ENCODE data around the gene ATP4B.

Gene ATP4B

GRCh38 chr13:113657851-113658741, at the start of gene ATP4B:
TSS of gene ATP4B (minus strand) at chr13:113658198. CDS start at chr13:113658144, 54 bp downstream.
- DNase-seq = no peak

DNA sequence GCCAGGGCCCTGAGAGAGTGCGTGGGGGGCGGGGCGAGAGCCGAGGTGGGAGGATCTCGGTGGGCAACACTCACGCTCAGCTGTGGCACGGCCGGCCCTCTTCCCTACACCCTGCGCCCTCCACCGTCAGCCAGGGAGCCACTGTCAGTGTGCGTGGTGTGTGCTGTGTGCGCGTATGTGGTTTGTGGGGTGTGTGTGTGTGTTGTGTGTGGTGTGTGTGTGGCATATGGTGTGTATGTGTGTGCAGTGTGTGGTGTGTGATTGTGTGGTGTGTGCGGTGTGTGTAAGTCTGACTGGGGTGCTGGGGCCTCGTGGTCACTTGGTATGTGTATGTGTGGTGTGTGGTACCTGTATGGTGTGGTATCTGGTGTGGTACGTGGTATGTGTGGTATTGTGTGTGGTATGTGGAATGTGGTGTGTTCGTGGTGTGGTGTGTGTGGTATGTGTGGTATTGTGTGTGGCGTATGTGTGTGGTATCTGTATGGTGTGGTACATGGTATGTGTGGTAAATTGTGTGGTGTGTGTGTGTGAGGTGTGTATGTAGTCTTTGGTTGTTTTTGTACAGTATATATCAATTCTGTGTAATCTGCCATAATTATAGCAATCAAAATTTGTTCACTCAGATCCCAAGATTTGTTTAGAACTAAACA, 14.1 kb upstream of the ATP4B start:
- no peak for DNase-seq

DNA sequence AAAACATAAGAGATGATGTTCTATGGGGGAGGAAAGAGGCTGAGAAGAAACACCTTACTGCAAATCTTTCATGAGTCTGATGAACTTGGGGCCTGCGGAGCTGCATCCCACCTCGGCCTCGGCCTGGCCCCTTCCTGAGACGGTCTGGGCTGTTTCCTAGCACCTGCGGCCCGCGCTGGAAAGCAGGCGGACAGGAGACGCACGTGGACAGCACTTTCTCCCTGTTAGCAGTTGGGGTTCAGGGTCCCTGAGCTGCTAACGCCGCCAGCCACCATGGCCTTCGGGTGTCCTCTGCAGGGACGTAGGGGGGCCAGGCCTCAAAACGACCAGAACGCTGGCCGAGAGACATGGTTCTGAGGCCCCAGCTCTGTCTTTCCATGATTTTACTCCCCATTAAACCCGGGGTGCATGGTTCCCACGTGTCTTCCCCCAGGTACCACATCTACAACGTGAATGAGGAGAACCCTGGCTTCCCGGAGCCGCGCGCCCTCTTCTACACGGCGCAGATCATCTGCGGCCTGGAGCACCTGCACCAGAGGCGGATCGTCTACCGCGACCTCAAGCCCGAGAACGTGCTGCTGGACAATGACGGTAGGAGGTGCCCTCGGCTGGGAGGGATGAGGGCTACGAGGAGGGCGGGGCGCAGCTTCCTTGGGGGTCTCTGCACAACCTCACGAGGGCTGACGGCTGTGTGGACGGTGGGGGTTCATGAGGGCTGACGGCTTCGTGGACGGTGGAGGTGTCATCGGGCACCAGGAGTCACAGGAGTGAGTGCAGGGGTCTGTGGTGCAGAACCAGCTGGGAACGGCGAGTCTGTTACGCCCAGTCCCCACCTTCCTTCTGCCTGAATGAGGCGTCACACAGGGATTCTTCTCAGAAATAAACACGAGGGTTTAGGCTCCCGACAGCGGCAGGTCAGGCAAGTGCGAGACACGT, 13.3 kb upstream of the ATP4B start:
- DNase-seq = no peak

DNA sequence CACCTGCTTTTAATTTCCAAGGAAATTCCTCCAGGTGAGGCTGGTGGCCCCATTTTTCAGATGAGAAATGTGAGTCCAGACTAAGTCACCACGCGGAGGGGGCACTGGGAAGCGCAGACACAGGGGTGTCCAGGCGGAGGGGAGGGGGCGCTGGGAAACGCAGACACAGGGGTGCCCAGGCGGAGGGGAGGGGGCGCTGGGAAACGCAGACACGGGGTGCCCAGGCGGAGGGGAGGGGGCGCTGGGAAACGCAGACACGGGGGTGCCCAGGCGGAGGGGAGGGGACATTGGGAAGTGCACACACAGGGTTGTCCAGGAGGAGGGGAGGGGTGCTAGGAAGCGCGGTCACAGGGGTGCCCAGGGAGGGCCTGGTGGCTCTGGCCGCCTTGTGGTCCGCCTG, 12.5 kb upstream of the ATP4B start:
- DNase-seq = no peak

DNA sequence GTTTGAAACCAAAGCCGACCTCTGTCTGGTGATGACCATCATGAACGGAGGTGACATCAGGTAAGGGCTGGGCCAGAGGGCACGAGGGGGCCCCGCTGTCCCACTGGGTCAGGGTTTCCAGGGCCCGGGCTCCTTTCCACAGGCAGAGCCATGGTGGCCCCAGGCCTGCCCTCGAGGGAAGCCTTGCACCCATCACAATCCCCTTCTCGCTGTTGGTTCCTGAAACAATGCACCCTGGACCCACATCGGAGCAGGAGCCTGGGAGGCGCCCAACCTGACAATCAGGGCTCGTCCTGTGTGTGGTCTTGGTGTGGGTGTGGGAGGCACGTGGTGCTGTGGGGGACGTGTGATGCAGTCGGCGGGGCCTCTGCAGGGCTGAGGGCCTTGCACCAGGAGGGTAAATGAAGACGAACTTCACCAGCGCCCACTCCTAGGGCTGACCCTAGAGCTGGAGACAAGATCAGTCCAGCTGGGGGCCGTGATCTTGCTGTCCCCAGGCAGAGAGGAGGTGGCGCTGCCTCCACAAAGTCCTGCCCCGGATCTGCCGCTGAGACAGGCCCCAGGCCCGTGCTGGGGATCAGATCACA, 11.8 kb upstream of the ATP4B start:
- DNase-seq = no peak

DNA sequence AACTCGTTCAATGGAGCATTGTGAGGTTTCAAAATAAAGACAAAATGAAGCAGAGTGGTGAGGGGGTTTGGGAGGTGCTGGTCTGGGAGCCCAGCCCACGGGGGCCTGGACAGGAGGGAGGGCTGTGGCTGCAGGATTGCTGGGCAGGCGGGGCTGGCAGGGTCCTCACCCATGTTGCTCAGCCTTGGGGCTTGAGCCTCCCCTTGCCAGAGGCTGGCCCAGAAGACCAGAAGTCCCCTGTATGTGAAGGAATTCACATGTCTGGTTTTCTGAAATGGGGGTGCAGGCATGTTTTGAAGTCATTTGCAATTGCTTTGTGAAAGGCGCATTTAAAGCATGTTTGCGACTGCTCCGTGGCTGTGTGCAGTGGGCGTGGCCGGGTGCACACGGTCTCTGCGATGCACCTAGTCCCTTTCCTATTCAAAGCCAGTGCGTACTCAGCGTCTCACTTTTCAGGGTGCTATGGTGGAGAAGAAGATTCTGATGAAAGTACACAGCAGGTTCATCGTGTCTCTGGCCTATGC, 11.3 kb upstream of the ATP4B start:
- DNase-seq = no peak

DNA sequence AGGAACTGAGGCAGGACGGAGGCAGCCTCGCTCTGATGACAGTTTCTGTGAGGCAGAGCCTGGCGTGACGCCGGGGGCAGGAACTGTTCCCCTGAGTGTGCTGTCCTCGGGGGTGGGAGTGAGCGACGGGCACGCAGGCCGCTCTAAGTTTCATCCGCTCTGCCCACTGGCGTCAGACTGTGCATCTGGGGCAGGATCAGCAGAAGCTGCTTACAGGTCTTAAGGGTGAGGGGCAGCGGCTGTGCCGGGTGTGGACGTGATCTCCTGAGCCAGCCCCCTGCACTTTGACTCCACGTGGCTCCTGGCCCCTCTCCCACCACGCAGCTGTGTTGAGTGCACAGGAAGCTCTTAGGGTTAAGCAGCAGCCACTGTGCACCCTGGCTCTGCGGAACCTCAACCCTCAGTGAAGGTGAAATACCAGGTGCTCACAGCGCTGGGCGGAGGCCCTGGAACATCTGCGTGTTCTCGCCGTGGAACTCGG, 10.5 kb upstream of the ATP4B start:
- no peak for DNase-seq

DNA sequence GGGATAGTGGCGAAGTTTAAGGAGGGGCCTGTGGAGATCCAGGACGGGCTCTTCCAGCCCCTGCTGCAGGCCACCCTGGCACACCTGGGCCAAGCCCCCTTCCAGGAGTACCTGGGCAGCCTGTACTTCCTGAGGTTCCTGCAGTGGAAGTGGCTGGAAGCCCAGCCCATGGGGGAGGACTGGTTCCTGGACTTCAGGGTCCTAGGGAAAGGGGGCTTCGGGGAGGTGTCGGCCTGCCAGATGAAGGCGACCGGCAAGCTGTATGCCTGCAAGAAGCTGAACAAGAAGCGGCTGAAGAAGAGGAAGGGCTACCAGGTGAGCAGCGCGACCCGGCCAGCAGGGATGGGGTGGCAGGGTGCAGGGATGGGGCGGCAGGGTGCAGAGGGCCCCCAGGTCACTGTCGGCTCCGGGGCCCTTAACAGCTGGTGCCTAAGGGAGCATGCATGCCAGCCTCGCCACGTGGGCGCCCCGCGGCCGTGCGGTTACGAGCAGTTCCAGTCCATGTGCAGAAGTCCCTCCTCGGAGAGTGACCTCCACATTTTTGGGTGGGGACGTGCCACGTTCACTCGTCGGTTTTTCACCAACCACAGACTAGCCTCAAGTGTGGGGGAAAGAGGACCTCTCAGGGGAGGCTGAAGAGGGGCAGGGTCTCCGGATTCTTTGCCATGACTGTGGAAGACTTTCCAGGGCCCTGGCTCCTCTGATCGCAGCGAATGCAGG, 9.9 kb upstream of the ATP4B start:
- DNase-seq = no peak

GRCh38 chr13:113666951-113667701, 9.1 kb upstream of the ATP4B start, which contains the start of gene GRK1:
TSS of gene GRK1 (plus strand) at chr13:113667219. CDS start at chr13:113667387, 168 bp downstream.
- no peak for DNase-seq

DNA sequence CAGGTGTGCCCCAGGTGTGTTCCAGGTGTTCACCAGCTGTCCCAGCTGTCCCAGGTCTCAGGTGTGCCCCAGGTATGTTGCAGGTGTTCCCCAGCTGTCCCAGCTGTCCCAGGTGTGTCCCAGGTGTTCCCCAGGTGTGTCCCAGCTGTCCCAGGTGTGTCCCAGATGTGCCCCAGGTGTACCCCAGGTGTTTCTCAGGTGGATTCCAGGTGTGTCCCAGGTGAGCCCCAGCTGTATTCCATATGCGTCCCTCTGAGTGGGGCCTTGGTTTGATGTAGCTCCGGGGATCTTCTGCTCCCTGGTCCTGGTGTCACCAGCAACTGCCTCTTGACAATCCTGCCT, 8.3 kb upstream of the ATP4B start:
- DNase-seq = no peak

GRCh38 chr13:113665597-113666328, 7.8 kb upstream of the ATP4B start:
- no peak for DNase-seq

GRCh38 chr13:113664751-113665596, 7.0 kb upstream of the ATP4B start:
- no peak for DNase-seq

DNA sequence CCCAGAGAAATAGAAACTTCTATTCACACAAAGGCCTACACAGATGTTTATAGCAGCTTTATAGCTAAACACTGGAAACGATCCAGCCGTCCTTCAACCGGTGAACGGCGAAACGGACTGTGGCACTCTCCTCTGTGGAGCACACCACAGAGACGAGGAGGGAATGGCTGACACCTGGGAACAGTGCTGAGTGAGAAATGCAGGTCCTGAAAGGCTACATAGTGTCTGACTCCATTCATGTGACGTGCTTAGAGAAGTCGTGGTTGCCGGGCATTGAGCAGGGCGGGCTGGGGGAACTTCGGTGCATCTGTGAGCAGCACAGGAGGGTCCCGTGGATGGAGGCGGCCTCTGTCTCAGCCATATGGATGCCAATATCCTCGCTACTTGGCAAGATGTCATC, 5.9 kb upstream of the ATP4B start:
- no peak for DNase-seq

DNA sequence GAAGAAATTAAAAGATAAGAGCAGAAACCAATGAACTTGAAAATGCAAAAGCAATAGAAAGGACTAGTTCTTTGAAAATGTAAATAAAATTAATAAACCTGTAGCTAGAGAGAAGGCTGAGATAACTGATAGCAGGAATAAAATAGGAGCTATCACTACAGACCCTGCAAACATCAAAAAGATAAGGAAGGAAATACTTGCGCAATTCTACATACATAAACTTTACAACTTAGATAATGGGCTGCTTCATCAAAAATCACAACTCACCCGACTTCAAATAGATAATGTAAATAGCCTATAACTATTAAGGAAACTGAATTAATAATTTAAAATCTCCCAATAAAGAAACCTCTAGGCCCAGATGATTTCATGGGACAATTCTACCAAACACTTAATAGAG, 3.5 kb upstream of the ATP4B start:
- DNase-seq = no peak

- DNase-seq = no peak
These were observed 2.1 kb upstream of the ATP4B start for GRCh38 chr13:113660066-113660465.

- no peak for DNase-seq
These were observed 1.3 kb upstream of the ATP4B start for GRCh38 chr13:113659337-113659736.

- DNase-seq = no peak
These were observed 838 bp upstream of the ATP4B start for GRCh38 chr13:113658836-113659235.

DNA sequence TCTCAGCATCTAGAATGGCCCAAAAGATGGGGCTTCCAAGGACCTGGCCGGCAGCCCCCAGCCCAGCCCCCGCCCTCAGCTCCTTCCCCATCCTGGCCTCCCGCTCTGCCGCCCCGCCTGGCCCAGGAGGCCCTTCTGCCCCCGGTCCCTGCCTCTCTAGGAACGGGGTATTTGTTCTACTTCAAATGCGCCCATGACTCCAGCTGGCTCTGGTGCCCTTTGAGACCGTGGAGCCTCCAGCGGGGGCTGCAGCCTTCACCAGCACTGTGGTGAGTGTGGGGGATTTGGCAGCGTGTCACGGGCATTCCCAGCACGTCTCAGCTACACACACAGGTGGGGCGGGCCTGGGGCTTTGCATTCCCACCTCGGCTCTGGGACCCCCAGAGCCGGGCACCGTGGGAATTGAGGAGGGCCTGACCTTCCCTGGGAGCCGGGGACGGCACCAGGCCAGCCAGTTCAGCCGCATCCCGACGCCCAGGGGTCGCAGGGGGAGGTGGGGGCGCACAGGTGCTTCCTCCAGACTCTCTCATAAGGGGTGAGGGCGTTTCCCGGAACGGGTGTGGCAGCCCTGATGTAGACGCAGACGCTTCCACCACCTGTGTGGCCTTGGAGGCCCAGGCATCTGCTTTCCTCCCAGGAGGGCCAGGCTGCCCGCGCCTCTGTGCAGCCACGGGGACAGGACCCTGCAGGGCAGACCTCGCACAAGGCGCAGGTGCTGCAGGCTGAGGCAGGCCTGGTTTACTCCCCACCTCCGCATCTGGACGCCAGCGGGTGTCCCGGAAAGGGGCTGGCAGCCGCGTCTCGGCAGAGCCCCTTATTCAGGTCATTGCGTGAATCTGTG, 947 bp downstream of the ATP4B start:
- DNase-seq = no peak
